ENCODE results near the gene POLR3A.

DNA sequence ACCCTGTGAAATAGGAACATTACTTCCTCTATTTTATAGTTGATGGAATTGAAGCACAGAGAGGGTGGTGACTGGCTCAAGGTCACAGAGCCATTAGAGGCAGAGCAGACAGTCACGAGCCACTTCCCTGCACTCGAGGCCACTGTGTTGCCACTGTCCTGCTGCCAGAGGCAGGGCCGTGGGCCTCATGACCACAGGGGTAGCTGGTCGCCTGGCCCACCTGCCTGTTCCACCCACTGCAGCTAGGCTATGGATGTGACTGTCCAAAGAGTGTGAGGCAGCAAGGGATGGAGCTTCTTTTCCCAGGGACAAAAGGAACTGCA lies 42.5 kb upstream of the POLR3A start:
- TF ChIP-seq, protein P1, sequence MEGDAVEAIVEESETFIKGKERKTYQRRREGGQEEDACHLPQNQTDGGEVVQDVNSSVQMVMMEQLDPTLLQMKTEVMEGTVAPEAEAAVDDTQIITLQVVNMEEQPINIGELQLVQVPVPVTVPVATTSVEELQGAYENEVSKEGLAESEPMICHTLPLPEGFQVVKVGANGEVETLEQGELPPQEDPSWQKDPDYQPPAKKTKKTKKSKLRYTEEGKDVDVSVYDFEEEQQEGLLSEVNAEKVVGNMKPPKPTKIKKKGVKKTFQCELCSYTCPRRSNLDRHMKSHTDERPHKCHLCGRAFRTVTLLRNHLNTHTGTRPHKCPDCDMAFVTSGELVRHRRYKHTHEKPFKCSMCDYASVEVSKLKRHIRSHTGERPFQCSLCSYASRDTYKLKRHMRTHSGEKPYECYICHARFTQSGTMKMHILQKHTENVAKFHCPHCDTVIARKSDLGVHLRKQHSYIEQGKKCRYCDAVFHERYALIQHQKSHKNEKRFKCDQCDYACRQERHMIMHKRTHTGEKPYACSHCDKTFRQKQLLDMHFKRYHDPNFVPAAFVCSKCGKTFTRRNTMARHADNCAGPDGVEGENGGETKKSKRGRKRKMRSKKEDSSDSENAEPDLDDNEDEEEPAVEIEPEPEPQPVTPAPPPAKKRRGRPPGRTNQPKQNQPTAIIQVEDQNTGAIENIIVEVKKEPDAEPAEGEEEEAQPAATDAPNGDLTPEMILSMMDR (IDR thresholded peaks at IDR 0.05; ENCODE audit: insufficient read depth, low read depth, low read length), result no peak
- no peak for TF ChIP-seq EZH2 (IDR thresholded peaks at IDR 0.05; ENCODE audit: insufficient read depth, low read length)
